ENCODE measurements around the gene TMEM269. TPM values are rescaled to one million over a fixed set of nuclear protein-coding genes. Genes with fewer than 3 reads are reported as not detected.

The TMEM269 gene
- total and polyA plus RNA-seq, 9 of the 15 experiments (the other 6 are each of a cell fraction or from before 2014, with no cell fraction given) = 0.09 to 0.49 (median 0.21) TPM

DNA sequence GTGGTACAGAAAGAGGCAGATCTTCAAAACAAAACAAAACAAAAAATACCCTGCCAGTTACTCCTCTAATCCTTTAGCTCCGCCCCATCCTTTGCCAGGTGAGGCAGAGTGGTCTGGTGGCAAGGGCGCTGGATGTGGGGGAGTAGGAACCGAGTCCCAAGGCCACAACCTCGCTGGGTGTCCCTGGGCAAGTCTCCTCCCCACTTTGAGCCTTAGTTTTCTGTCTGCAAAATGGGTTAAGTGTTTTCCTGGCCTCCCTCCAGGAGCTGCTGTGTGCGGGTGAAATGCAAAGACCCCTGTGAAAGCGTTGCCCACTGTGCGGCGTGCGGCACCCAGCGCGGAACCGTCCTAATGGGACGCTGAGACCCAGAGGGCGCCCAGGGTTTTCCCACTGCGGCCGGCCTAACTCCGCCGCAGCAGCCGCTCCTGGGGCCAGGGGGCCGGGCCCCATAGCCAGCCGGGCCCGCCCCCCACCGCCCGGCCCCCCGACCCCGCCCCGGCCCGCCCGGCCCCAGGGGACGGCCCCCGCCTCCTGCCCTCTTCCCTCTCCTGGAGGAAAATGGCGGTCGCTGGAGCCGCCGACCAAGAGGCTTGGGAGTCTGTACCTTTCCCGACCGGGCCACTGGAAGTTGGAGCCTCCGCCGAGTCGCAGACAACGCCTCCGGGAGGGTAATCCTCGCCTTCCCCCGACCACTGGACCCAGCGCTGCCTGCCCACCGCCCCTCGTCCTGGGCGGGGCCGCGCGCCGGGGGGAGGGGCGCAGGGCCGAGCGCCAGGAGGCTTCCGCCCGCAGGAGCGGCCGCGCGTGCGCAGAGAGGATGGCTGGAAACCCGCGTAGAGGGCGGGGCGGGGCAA lies 32.0 kb downstream of the TMEM269 start, which contains the start of the genes ERMAP and SVBP (continued):
- TF ChIP-seq, protein P1, sequence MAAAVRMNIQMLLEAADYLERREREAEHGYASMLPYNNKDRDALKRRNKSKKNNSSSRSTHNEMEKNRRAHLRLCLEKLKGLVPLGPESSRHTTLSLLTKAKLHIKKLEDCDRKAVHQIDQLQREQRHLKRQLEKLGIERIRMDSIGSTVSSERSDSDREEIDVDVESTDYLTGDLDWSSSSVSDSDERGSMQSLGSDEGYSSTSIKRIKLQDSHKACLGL (CRISPR knock-in tag; IDR thresholded peaks at IDR 0.05; ENCODE audit: borderline replicate concordance, poor library complexity, severe bottlenecking) = no peak
- TF ChIP-seq, protein P2, sequence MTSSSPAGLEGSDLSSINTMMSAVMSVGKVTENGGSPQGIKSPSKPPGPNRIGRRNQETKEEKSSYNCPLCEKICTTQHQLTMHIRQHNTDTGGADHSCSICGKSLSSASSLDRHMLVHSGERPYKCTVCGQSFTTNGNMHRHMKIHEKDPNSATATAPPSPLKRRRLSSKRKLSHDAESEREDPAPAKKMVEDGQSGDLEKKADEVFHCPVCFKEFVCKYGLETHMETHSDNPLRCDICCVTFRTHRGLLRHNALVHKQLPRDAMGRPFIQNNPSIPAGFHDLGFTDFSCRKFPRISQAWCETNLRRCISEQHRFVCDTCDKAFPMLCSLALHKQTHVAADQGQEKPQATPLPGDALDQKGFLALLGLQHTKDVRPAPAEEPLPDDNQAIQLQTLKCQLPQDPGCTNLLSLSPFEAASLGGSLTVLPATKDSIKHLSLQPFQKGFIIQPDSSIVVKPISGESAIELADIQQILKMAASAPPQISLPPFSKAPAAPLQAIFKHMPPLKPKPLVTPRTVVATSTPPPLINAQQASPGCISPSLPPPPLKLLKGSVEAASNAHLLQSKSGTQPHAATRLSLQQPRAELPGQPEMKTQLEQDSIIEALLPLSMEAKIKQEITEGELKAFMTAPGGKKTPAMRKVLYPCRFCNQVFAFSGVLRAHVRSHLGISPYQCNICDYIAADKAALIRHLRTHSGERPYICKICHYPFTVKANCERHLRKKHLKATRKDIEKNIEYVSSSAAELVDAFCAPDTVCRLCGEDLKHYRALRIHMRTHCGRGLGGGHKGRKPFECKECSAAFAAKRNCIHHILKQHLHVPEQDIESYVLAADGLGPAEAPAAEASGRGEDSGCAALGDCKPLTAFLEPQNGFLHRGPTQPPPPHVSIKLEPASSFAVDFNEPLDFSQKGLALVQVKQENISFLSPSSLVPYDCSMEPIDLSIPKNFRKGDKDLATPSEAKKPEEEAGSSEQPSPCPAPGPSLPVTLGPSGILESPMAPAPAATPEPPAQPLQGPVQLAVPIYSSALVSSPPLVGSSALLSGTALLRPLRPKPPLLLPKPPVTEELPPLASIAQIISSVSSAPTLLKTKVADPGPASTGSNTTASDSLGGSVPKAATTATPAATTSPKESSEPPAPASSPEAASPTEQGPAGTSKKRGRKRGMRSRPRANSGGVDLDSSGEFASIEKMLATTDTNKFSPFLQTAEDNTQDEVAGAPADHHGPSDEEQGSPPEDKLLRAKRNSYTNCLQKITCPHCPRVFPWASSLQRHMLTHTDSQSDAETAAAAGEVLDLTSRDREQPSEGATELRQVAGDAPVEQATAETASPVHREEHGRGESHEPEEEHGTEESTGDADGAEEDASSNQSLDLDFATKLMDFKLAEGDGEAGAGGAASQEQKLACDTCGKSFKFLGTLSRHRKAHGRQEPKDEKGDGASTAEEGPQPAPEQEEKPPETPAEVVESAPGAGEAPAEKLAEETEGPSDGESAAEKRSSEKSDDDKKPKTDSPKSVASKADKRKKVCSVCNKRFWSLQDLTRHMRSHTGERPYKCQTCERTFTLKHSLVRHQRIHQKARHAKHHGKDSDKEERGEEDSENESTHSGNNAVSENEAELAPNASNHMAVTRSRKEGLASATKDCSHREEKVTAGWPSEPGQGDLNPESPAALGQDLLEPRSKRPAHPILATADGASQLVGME (CRISPR knock-in tag; IDR thresholded peaks at IDR 0.05) = no peak
- TF ChIP-seq MECOM (CRISPR knock-in tag; IDR thresholded peaks at IDR 0.05) (no peak), CREM (IDR thresholded peaks at IDR 0.05; ENCODE audit: low read depth) (0 out of 2 replicates have a peak, but pooled peaks have one; percentile 14), MBD2 (IDR thresholded peaks at IDR 0.05; ENCODE audit: borderline replicate concordance, low read depth) (peak; percentile 69; the same call in 1 of the 2 replicates), PHF21A (IDR thresholded peaks at IDR 0.05; ENCODE audit: borderline replicate concordance, low read depth) (no peak), SMARCA4 (IDR thresholded peaks at IDR 0.05) (no peak), XRCC3 (IDR thresholded peaks at IDR 0.05) (no peak), CBFA2T2 (conservative IDR thresholded peaks at IDR 0.05) (no peak), ZNF174 (CRISPR knock-in tag; IDR thresholded peaks at IDR 0.05) (no peak), CBX5 (IDR thresholded peaks at IDR 0.05; ENCODE audit: borderline replicate concordance, low read depth) (no peak), TBP (optimal IDR thresholded peaks at IDR 0.05; ENCODE audit: low read depth, low read length) (peak; percentile 83), SAFB (IDR thresholded peaks at IDR 0.05; ENCODE audit: borderline replicate concordance, low read depth, low read length) (no peak), SUPT5H (IDR thresholded peaks at IDR 0.05) (peak; percentile 88), ZNF830 (CRISPR knock-in tag; IDR thresholded peaks at IDR 0.05) (no peak), ETV5 (CRISPR knock-in tag; IDR thresholded peaks at IDR 0.05; ENCODE audit: low read depth) (no peak)
- TF ChIP-seq, protein P3, sequence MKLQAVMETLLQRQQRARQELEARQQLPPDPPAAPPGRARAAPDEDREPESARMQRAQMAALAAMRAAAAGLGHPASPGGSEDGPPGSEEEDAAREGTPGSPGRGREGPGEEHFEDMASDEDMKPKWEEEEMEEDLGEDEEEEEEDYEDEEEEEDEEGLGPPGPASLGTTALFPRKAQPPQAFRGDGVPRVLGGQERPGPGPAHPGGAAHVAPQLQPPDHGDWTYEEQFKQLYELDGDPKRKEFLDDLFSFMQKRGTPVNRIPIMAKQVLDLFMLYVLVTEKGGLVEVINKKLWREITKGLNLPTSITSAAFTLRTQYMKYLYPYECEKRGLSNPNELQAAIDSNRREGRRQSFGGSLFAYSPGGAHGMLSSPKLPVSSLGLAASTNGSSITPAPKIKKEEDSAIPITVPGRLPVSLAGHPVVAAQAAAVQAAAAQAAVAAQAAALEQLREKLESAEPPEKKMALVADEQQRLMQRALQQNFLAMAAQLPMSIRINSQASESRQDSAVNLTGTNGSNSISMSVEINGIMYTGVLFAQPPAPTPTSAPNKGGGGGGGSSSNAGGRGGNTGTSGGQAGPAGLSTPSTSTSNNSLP (IDR thresholded peaks at IDR 0.05; ENCODE audit: borderline replicate concordance, low read depth, low read length) = no peak
- TF ChIP-seq, protein P4, sequence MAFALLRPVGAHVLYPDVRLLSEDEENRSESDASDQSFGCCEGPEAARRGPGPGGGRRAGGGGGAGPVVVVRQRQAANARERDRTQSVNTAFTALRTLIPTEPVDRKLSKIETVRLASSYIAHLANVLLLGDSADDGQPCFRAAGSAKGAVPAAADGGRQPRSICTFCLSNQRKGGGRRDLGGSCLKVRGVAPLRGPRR (CRISPR knock-in tag; IDR thresholded peaks at IDR 0.05) = no peak
- TF ChIP-seq, protein P5, sequence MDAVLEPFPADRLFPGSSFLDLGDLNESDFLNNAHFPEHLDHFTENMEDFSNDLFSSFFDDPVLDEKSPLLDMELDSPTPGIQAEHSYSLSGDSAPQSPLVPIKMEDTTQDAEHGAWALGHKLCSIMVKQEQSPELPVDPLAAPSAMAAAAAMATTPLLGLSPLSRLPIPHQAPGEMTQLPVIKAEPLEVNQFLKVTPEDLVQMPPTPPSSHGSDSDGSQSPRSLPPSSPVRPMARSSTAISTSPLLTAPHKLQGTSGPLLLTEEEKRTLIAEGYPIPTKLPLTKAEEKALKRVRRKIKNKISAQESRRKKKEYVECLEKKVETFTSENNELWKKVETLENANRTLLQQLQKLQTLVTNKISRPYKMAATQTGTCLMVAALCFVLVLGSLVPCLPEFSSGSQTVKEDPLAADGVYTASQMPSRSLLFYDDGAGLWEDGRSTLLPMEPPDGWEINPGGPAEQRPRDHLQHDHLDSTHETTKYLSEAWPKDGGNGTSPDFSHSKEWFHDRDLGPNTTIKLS (IDR thresholded peaks at IDR 0.05; ENCODE audit: borderline replicate concordance, low read depth) = no peak
